ENCODE data around the gene KRT74. TPM values are rescaled to one million over a fixed set of nuclear protein-coding genes. Genes with fewer than 3 reads are reported as not detected.

Gene KRT74
- total and polyA plus RNA-seq, 12 donors: not detected

GRCh38 chr12:52540531-52540930, 33.1 kb downstream of the KRT74 start:
- TF ChIP-seq POLR2A (IDR thresholded peaks at IDR 0.05) (no peak), CTCF (IDR thresholded peaks at IDR 0.05) (no peak)

GRCh38 chr12:52539821-52540173, 33.8 kb downstream of the KRT74 start:
- no peak for DNase-seq
- Histone ChIP-seq H3K4me3 (no peak overlapping the region), H3K36me3 (replicated peaks in 1 of 2) (no peaks in the 10 kb centered on the region), H3K9me3 (replicated peaks in 1 of 3) (no peaks in the 10 kb centered on the region), H3K27me3 (no peaks in the 10 kb centered on the region), H3K27ac (no peak overlapping the region), H3K4me1 (replicated peaks in 1 of 2) (no peaks in the 10 kb centered on the region)
- WGBS, 4 donors: 82 to 93% (median 88%) methylated on average over 3 of the region's 3 CpGs
- TF ChIP-seq POLR2A (IDR thresholded peaks at IDR 0.05) (no peak), CTCF (IDR thresholded peaks at IDR 0.05) (no peak)
- intact Hi-C loops (cut with DNase I): no loop called here

More at GRCh38 chr12:52540531-52540930, 33.1 kb downstream of the KRT74 start:
- intact Hi-C loops (cut with DNase I): no loop called here
- no peaks in the 10 kb centered on the region for H3K27me3 ChIP-seq
- H3K4me3 ChIP-seq: no peak overlapping the region
- no peak for DNase-seq
- WGBS, 4 donors: 89 to 97% (median 92%) methylated on average over 3 to 7 of the region's 7 CpGs
- no peak overlapping the region for H3K27ac ChIP-seq
- no peaks in the 10 kb centered on the region for H3K36me3 ChIP-seq (replicated peaks in 1 of 2)
- H3K4me1 ChIP-seq (replicated peaks in 1 of 2): no peaks in the 10 kb centered on the region
- H3K9me3 ChIP-seq (replicated peaks in 1 of 3): no peaks in the 10 kb centered on the region

GRCh38 chr12:52539083-52539820, 34.4 kb downstream of the KRT74 start:
- H3K9me3 ChIP-seq (replicated peaks in 1 of 3): no peaks in the 10 kb centered on the region
- H3K4me1 ChIP-seq (replicated peaks in 1 of 2): no peaks in the 10 kb centered on the region
- no peak overlapping the region for H3K4me3 ChIP-seq
- WGBS, 4 donors: 49 to 57% (median 52%) methylated on average over 5 of the region's 5 CpGs
- TF ChIP-seq POLR2A (IDR thresholded peaks at IDR 0.05) (no peak), CTCF (IDR thresholded peaks at IDR 0.05) (no peak)
- no peak for DNase-seq
- no peak overlapping the region for H3K27ac ChIP-seq
- H3K27me3 ChIP-seq: no peaks in the 10 kb centered on the region
- intact Hi-C loops (cut with DNase I): no loop called here
- H3K36me3 ChIP-seq (replicated peaks in 1 of 2): no peaks in the 10 kb centered on the region

GRCh38 chr12:52537101-52537500, 36.5 kb downstream of the KRT74 start:
- Histone ChIP-seq H3K9me3 (replicated peaks in 1 of 3) (no peaks in the 10 kb centered on the region), H3K36me3 (replicated peaks in 1 of 2) (no peaks in the 10 kb centered on the region), H3K27ac (no peak overlapping the region), H3K4me3 (no peak overlapping the region), H3K27me3 (no peaks in the 10 kb centered on the region), H3K4me1 (replicated peaks in 1 of 2) (no peaks in the 10 kb centered on the region)
- no peak for DNase-seq
- no peak for TF ChIP-seq CTCF (IDR thresholded peaks at IDR 0.05)
- no peak for TF ChIP-seq POLR2A (IDR thresholded peaks at IDR 0.05)
- 72 to 81% (median 76%) methylated on average over 3 of the region's 3 CpGs for WGBS, 4 donors
- intact Hi-C loops (cut with DNase I): no loop called here
